Activated CD4-positive, CD25-positive, alpha-beta regulatory T cell treated with anti-CD3 and anti-CD28 coated beads, Interleukin-2, amount 50 U/mL, for 16 hours (primary cell): ENCODE data around the gene TEX50.
"Not testable (repeated sequence)": the region's sequence is repeated elsewhere in the genome, so short reads cannot be mapped to it uniquely, and the experiment has no call there.

Source experiments
- DNase-seq: peaks from one replicate; pipeline ENCODE4 v3.0.0-alpha.2; 2020; ENCODE audit warnings: low read depth, low spot score

Gene TEX50

GRCh38 chr1:173661763-173662162, 26.6 kb downstream of the TEX50 start:
- DNase-seq = no peak

GRCh38 chr1:173663159-173663558, 28.0 kb downstream of the TEX50 start:
- no peak for DNase-seq

- no peak for DNase-seq
Observed at GRCh38 chr1:173666646-173667045, 31.5 kb downstream of the TEX50 start.

GRCh38 chr1:173669491-173669941, 34.4 kb downstream of the TEX50 start, which contains the start of gene ANKRD45:
Gene ANKRD45, minus strand, starts transcription at chr1:173669851. Its CDS starts 10,433 bp downstream, at chr1:173659418.
- no peak for DNase-seq

- not testable (repeated sequence) for DNase-seq
Observed at GRCh38 chr1:173674496-173674895, 39.4 kb downstream of the TEX50 start.

GRCh38 chr1:173680152-173680551, 45.0 kb downstream of the TEX50 start:
- DNase-seq = not testable (repeated sequence)

- no peak for DNase-seq
Observed at GRCh38 chr1:173682184-173682583, 47.0 kb downstream of the TEX50 start.

- not testable (repeated sequence) for DNase-seq
Observed at GRCh38 chr1:173683838-173684237, 48.7 kb downstream of the TEX50 start.

GRCh38 chr1:173685121-173685520, 50.0 kb downstream of the TEX50 start:
- not testable (repeated sequence) for DNase-seq
